NCI-H446 treated with DMSO at 0.1 percent for 48 hours (cell line): Measurements from ENCODE around the gene GART.
"Not testable (repeated sequence)": the region's sequence is repeated elsewhere in the genome, so short reads cannot be mapped to it uniquely, and the experiment has no call there.

Source experiments
- DNase-seq: peaks from one replicate; lab custom pipeline; 2025; lab: John Stamatoyannopoulos, UW

Gene GART

DNA sequence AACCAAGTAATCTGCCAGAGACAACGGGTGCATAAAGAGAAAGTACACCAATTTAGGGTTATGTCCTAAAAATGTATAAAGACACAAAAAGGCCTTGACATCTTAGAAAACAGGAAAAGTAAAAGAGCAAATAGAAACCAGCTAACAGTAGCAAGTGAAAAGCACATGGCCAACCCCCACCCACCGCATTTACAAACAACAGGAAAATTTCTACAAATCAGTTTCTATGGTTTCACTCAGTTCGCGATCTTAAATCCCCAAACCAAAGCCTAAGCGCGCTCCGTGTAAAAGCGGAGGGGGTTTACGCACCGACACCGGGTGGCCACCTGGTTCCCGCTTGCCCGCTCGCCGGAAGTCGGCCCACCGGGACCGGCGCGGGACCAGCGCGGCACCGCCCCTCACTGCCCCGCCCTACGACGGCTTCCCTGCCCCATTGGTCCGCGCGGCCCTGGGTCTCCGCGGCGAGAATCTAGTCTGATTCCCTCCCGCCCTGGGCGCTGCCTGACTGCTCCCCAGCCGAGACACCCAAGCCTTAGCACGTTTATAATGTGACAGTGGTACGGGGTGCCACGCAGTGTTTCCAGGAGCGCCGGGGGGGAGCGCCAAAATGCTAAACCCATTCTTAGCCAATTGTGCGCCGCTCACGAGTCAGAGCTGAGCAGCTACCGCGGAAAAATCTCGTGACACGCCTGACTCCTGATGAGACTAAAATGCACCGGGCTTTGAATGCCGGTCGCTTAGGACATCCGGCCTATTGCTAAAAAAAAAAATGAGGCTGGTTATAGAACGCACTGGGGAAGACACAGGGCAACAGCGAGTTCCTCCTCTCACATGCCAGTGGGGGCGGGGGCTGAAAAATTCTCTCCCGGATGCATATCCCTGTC is at the start of gene GART:
Gene GART (minus strand): TSS at position 362 of the 884 bp plus-strand sequence. CDS start 2,802 bp downstream, outside the sequence.
- DNase-seq: peak; percentile 70

DNA sequence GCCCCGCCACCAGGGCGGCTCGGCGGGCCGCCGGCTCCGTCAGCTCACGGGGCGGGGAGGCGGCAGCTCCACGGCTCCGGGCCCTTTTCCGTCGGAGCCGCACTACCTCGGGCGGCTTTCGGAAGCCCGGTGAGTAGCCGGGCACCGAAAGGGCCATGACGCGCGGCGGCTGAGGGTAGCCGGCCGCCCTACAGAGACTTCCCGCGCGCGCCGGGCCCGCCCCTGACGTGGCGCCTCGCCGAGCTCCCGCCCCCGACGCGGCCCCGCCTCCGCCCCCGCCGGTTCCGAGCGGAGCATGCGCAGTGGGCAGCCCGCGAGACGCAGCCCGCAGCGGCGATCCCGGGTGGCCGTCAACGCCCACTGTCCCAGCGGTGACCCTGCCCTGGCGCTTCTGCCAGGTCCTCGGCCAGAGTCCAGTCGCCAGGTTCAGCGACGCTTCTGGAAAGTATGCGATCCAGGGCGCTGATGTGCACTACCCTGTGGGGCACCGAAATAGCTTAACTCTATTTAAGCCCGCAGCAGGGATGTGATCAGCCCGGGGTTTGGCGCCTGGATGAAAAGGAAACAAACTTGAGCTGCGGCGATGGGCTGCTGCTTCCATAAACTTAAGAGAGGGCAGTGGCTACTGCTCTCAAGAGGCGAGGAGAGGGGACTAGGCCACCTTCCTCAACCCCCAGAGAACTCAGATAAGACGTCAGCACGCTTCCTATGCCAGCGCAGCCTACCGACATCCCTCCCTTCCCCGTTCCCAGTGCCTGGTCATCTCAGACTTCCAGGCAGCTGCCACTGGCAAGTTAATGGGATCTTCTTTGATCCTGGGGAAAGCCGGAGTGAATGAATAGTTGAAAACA is 46.8 kb upstream of the GART start, which contains the start of gene DONSON:
Gene DONSON (minus strand): TSS at position 200 of the 851 bp plus-strand sequence. CDS start 43 bp downstream, at position 157.
- peak; percentile 54 for DNase-seq

DNA sequence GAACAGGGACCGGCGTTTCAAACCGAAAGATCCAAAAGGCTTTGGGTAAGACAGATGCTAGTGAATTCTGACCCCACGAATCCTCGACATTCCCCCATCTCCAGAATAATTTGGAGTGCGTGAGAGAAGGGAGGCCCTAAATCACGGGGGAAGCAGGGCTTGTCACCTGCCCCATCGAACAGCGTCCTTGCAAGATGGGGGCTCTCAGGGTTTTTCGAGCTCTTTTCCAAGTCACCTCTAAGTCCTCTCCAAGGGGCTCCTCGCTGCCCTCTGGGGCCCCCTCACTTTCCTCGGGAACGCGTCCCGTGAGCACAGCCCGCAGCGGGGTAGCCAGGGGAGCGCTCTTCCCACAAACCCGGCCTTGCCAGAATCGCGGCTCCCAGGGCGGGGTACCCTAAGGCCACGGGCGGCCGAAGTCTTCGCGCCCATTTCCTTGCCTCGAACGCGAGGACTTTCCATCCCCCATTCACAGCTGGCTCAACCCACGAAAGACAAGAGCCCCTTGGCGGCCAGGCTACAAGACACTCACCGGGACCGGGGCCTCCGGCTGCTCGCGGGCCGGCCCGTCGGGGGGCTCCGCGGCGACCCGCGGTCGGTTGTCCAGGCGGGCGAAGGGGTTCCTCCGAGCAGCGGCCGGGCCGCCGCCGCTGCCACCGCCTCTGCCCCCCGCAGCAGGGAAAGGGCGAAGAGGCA is 46.0 kb upstream of the GART start:
- DNase-seq: no peak

DNA sequence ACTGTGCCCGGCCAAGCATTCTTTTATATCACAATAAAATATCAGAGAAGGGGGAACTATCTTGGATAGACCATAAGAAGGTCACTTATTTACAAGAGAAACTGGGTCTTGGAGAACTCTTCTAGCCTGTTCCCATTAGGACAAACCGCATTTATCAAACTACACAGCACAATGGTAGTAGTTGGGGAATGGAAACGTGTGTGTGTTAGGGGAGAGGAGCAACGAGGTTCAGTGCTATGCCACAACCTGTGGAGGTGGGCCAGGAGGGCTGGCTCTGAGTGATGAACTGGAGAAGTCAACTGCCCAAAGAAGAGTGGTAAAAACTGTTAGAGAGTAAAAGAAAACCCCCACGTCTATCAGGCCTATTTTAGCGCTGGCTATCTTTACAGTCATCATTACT is 45.0 kb upstream of the GART start:
- no peak for DNase-seq

DNA sequence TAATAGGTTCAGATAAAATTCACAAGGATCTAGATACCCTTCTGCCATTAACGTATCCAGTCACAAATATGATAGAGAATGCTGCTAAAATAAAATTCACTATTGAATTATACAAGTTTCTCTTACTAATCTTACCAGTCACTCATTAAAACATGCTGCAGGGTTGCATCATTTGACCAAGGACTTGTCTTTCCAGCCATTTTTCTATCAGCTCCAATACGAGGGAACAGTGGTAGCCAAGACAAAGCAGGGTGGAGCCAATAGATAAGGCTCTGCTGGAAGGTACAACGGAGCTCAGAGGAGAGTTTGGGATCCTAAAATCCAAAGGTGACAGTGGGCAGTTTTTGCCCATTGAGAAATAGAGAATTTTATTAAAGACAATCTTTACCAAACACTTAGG is 42.5 kb upstream of the GART start:
- DNase-seq: no peak

DNA sequence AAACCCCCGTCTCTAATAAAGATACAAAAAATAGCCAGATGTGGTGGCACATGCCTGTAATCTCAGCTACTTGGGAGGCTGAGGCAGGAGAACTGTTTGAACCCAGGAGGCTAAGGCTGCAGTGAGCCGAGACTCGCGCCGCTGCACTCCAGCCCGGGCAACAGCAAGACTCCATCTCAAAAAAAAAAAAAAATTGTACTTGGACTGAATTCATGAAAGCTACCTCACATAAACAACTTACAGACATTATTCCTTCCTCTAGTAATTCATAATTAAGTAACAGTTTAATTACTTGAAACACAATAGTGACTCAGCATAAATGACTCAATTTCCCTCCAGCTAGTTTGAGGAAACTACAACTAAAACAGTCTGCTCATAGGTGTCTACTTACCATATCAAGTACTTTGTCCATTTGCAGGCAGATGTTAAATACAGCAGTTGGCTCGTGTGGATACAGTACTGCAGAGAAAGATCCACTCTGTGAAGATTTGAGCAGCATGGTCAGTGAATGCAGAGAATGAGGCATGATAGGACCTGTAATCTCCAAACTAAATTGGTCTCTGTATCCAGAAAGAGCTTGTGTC is 37.1 kb upstream of the GART start:
- DNase-seq: no peak

DNA sequence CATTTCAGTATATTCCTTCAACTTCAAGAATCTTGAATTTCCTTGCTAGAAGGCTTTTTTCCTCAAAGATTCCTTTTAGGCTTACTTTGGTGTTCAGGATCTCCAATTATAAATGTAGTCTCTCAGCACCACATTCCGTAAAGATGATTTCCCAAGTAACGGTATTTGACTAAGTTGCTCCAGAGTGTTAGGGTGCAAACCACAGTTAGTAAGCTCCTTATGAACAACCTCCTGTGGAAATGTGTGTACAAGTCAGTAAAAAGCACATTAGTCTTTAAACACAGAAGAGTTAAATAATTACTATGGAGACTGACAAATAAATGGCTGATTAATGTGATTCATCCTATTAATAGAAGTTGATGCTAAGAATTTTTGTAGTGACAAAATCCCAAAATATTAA is 36.3 kb upstream of the GART start:
- DNase-seq: no peak

DNA sequence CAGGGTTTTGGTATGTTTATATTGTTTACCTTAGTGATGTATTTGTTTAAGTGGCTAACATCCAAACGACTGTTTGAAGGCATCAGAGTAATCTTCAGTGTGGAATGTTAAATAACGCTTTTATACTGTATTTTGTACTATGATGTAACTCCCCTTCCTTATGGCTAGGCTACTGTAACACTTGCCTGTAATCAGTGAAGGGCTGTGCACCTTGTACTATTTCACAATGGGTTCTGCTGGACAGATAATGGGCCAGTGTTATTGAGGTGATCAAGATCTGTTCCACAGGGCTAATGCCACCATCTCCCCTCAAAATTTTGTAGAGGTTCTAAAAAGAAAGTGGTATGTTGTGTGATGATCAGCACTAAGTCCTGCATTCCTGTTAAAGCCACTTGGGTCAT is 34.8 kb upstream of the GART start:
- DNase-seq: not testable (repeated sequence)

DNA sequence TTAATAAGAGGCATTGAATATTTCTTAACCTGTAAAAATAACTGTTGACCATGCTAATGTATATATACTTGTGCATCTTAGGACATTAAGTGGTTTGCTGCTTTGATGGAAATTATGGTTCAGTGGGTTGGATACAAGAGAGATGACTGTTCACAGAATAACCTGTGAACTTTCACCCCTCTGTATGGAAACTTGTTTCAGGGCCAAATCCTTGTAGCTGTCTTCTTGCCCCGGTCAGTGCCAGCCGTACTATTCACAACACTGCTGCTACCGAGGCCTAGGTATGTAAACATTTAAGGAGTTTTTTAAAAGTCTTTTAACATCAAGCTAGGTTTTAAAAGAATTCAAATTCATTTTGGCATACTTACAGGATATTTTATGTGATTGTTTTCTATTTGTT is 30.4 kb upstream of the GART start:
- no peak for DNase-seq

DNA sequence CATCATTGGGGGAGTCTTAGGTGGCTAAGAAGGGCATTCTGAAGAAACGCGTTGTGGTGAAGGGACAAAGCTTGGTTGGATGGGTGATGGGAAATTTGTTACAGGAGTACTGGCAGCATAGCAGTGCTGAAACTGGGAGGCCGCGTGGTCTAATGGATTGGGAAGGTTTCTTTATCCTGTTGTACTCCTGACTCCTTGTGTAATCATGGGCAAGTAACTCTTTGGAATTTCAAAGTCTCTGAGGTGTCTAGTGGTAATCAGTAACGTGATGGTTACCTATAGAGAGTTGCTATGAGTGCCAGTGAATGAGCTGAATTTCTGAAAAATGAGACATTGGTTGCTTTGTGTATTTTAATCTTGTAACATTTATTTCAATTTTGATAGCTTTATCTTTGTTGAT is 28.1 kb upstream of the GART start:
- DNase-seq: no peak

DNA sequence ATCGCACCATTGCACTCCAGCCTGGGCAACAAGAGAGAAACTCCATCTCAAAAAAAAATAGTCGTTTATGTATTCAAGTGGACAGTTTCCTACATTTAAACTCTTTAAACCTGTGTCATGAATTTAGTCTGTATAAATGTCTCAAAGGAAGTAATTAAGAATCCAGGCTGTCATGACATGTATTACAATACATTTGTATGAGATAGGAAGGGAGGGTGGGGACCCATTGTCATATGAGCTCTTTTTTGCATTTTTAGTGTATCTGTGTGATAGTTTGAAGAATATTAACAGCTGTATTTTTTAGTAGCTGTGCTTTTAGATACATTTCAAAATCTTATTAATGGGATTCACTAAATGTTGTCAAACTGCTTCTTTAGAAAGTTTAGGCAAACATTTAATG is 26.5 kb upstream of the GART start:
- no peak for DNase-seq

DNA sequence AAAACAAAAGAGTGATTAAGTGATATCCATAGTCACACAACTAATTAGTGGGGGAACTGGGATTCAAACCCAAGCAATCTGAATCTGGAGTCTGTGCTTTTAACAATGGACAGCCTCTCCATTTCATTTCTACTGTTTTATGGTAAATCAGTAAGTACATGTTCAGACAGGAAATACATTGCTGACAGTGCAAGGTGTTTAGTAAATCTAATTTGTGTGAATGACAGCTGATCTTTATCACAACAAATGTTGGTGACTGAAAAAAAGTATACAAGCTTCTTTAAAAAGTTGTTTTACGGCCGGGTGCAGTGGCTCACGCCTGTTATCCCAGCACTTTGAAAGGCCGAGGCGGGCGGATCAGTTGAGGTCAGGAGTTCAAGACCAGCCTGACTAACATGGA is 26.0 kb upstream of the GART start:
- no peak for DNase-seq

DNA sequence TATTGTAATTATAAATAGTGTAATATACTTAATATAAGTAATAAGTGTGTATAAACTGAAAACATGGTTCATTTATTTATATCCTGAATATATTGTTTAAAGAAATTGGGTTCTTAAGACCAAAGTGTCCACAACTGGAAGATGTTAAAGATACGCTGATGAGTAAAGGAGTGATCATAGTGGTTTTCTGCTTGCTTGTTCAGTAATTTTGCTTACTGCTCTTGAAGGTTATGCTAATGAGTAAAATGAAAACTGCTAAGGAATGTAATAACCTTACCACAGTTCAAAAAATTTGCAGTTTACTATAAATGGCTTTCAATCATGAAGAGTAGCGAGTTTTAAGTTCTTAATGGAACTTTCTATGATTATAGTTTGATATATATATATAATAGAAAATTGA is 24.6 kb upstream of the GART start:
- DNase-seq: no peak

DNA sequence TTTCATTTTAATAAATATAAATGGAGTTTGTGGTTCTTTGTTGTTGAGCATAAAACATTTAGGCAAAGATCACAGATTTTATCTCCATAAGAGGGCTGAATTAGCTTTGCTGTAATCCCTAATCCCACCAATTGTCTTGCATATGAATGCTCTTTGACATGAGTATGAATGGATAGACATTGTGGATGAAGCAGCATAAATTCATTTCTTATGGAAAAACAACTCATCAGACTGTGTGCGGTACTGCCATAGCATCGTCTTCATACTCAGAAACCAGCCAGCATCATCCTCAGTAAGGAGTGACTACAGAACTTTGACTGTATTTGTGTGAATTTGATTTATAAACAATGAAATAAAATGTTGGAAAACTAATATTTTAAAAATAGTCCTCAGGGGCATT is 20.5 kb upstream of the GART start:
- DNase-seq: no peak

DNA sequence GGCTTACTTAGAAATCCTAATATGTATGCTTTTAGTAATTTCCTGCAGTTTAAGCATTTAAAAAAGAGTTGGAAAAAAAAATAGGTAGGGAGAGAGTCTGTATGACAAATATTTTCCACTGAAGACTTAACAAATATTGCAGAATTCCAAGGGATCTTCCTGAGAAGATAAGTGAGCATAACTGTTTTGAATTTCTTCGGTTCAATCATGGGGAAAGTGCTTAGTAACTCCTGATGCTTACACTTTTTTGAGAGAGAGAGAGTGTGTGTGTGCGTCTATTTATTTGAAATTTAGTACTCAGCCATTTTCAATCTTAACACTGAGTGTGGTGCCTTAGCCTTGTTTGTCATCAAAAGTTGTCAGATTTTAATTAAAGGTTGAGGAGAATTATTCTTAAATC is 19.5 kb upstream of the GART start:
- DNase-seq: no peak

DNA sequence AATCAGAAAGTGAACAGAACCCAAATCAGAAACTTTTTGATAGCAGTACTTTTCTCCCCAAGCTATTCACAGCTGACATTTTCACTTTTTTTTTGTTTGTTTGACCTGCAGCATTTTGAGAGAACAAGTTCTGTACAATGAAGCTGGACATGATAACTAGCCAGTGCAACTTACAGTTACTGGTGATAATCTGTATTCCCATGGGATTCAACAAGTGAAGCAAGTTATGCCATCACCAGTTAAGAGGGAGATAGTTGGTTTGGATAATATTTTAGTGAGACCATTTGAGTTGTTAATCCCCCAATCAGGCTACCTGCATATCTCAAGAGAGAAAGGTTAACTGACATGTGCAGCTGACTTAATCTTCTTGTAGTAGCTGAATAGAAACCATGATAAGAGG is 19.0 kb upstream of the GART start:
- no peak for DNase-seq

DNA sequence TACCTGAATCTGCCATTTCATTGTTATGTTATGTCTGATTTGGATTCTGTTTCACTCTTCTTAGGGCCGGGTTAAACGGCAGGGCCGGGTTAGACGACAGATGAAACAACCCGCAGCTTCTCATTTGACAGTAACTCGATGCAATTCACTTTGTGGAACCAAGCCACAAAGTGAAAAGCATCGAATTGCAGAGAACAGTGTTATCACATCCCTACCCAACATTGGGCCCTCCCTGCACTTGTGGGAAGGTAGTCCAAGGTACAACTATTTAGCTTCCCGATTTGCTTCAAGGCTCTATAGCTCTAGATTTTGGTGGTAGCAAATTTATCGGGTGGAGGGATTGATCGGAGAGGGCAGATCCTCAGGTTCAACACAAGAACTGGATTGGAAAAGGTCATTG is 17.9 kb upstream of the GART start:
- DNase-seq: no peak

DNA sequence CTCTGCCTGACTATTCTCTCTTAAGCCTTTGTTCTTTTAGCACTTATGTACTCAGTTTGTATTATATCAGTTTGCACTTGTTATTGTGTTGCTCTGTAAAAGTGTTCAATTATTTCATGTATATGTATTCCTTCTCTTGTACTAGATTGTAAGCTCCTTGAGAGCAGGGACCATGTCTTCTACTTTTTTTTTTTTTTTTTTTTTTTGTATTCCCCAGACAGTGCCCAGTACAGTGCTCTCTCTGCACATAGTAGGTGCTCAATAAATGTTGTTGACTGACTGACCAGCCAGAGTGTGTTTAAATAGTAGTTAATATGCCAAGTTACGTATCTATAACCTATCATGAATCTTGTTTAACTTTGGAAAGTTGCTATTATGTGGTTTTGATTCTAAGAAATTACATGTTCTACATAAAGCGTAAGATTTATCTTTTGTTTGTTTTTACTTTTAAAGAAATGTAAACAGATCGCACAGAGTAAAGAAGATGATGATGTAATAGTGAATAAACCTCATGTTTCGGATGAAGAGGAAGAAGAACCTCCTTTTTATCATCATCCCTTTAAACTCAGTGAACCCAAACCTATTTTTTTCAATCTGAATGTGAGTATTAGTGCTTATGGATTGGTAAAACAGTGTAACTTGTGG is 17.0 kb upstream of the GART start:
- no peak for DNase-seq

DNA sequence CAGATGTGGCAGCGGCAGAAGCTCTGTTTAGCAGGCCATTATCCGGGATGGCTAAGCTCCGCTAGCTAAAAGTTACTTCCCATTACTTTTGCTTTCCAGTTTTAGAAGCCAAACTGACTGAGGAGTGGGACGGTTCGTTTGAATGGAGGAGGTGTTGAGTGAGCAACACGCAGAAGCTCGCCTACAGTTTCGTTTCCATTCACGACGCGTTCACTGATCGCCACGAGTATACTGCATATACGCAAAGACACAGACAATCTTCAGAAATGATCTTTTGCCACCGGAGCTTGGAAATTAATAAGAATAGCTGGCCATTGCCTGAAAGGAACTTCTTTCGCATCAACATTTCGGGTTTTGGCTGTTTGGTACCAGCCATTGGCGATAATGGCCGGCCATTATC is 15.5 kb upstream of the GART start:
- no peak for DNase-seq

DNA sequence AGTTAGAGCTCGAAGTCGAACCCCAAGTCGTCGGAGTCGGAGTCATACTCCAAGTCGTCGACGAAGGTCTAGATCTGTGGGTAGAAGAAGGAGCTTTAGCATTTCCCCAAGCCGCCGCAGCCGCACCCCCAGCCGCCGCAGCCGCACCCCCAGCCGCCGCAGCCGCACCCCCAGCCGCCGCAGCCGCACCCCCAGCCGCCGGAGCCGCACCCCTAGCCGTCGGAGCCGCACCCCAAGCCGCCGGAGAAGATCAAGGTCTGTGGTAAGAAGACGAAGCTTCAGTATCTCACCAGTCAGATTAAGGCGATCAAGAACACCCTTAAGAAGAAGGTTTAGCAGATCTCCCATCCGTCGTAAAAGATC is 13.0 kb upstream of the GART start:
- no peak for DNase-seq

DNA sequence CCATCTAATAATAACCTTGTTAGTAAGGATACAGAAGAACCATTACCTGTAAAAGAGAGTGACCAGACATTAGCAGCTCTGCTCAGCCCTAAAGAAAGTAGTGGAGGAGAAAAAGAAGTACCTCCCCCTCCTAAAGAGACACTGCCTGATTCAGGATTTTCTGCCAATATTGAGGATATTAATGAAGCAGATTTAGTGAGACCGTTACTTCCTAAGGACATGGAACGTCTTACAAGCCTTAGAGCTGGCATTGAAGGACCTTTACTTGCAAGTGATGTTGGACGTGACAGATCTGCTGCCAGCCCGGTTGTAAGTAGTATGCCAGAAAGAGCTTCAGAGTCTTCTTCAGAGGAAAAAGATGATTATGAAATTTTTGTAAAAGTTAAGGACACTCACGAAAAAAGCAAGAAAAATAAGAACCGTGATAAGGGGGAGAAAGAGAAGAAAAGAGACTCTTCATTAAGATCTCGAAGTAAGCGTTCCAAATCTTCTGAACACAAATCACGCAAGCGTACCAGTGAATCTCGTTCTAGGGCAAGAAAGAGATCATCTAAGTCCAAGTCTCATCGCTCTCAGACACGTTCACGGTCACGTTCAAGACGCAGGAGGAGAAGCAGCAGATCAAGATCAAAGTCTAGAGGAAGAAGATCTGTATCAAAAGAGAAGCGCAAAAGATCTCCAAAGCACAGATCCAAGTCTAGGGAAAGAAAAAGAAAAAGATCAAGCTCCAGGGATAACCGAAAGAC is 12.5 kb upstream of the GART start:
- DNase-seq: no peak
